HepG2 (cell line): ENCODE measurements around the gene QSOX1. TPM values are rescaled to one million over a fixed set of nuclear protein-coding genes. Genes with fewer than 3 reads are reported as not detected.

Source experiments
- CEBPB ChIP-seq: IDR thresholded peaks from 2 replicates; pipeline ENCODE4 v1.6.1; 2011; ENCODE audit warnings: low read depth, low read length, improper control_type of control experiment, borderline replicate concordance
- CENPT ChIP-seq: sonication (generic); formaldehyde crosslinking; IDR thresholded peaks from 2 replicates; pipeline ENCODE4 v1.8.0; 2022; ENCODE audit warnings: low read depth, mild to moderate bottlenecking, moderate library complexity, missing genetic modification reagents
- ERF ChIP-seq: IDR thresholded peaks from 2 replicates; pipeline ENCODE4 v1.6.1; 2018; ENCODE audit warnings: missing biosample characterization, missing genetic modification reagents
- FOXA3 ChIP-seq: IDR thresholded peaks from 2 replicates; pipeline ENCODE4 v1.6.1; 2016; ENCODE audit warnings: missing genetic modification reagents, missing compliant biosample characterization
- FOXK1 ChIP-seq: sonication (generic); formaldehyde crosslinking; IDR thresholded peaks from 2 replicates; pipeline ENCODE4 v1.4.0; 2020; ENCODE audit warnings: low read depth, missing genetic modification reagents, borderline replicate concordance
- MTF2 ChIP-seq: sonication (generic); formaldehyde crosslinking; IDR thresholded peaks from 2 replicates; pipeline ENCODE4 v1.5.0; 2020; ENCODE audit warnings: missing genetic modification reagents, borderline replicate concordance
- RAD21 ChIP-seq: fragments of 450-650 bp; formaldehyde crosslinking; IDR thresholded peaks from 2 replicates; pipeline ENCODE4 v1.5.0; 2020; ENCODE audit warnings: mild to moderate bottlenecking
- RXRB ChIP-seq: IDR thresholded peaks from 2 replicates; pipeline ENCODE4 v1.6.1; 2016; ENCODE audit warnings: borderline replicate concordance, missing genetic modification reagents, missing compliant biosample characterization
- SMAD3 ChIP-seq: sonication (generic); formaldehyde crosslinking; IDR thresholded peaks from 2 replicates; pipeline ENCODE4 v1.4.0; 2020; ENCODE audit warnings: missing genetic modification reagents
- SMC3 ChIP-seq: IDR thresholded peaks from 2 replicates; pipeline ENCODE4 v1.6.1; 2011; ENCODE audit warnings: low read length, improper control_type of control experiment
- TEAD3 ChIP-seq: optimal IDR thresholded peaks from 2 replicates; pipeline ENCODE3; 2016; ENCODE audit warnings: borderline replicate concordance
- ZNF143 ChIP-seq: sonication (generic); formaldehyde crosslinking; IDR thresholded peaks from 2 replicates; pipeline ENCODE4 v1.4.0; 2020; ENCODE audit warnings: missing genetic modification reagents
- ZNF572 ChIP-seq: sonication (generic); formaldehyde crosslinking; IDR thresholded peaks from 2 replicates; pipeline ENCODE4 v1.5.1; 2020; ENCODE audit warnings: mild to moderate bottlenecking, missing genetic modification reagents
- ZNF580 ChIP-seq: IDR thresholded peaks from 2 replicates; pipeline ENCODE4 v1.6.1; 2016; ENCODE audit warnings: low read depth, borderline replicate concordance
- ZNF614 ChIP-seq: IDR thresholded peaks from 2 replicates; pipeline ENCODE4 v1.6.1; 2018; ENCODE audit warnings: missing biosample characterization, missing genetic modification reagents, inconsistent platforms, borderline replicate concordance
- ZNF7 ChIP-seq: IDR thresholded peaks from 2 replicates; pipeline ENCODE4 v1.6.1; 2016; ENCODE audit warnings: missing biosample characterization, missing genetic modification reagents
- polyA plus RNA-seq, 8 experiments: library from polyadenylated mRNA; depleted of rRNA in 3 of 8; stranded (reverse) in 7 of 8; unstranded in 1 of 8; fragments of >200 nt; fragmentation: Illumina TruSeq in 4 of 8; extraction: Trizol in 4 of 8; gene quantifications; 2 replicates each; pipeline versions ENCODE4 v1.2.1 to v1.2.3, GENCODE V29; 2011 to 2016; ENCODE audit warnings: low read depth in 4 of 8, missing spikeins in 1 of 8, mixed read lengths in 1 of 8; ENCODE audit not compliant: insufficient read depth in 1 of 8
- total RNA-seq, 5 experiments: library from RNA; depleted of rRNA; stranded (reverse); fragments of >200 nt; fragmentation: Illumina TruSeq; extraction: Trizol; gene quantifications; 2 replicates each; pipeline ENCODE4 v1.2.3, GENCODE V29; 2016; ENCODE audit warnings: low read depth in 1 of 5
- TF ChIP-seq, protein P1 (sequence below): sonication (generic); formaldehyde crosslinking; IDR thresholded peaks from 2 replicates; pipeline ENCODE4 v1.4.0; 2020; ENCODE audit warnings: missing genetic modification reagents
- TF ChIP-seq, protein P2 (sequence below), 2 experiments: fragments of 450-650 bp in 1 of 2; sonication (generic) in 1 of 2; formaldehyde crosslinking in 1 of 2; IDR thresholded peaks; 2 replicates each; pipeline versions ENCODE4 v1.6.1 to v1.8.0; 2016 to 2022; ENCODE audit warnings: antibody characterized with exemption in 1 of 2, mild to moderate bottlenecking in 1 of 2, missing genetic modification reagents in 1 of 2

QSOX1 gene
- total and polyA plus RNA-seq, 2 of the 13 experiments (the other 11 are each of a cell fraction or from before 2014, with no cell fraction given) = 6.8 to 40.2 TPM

DNA sequence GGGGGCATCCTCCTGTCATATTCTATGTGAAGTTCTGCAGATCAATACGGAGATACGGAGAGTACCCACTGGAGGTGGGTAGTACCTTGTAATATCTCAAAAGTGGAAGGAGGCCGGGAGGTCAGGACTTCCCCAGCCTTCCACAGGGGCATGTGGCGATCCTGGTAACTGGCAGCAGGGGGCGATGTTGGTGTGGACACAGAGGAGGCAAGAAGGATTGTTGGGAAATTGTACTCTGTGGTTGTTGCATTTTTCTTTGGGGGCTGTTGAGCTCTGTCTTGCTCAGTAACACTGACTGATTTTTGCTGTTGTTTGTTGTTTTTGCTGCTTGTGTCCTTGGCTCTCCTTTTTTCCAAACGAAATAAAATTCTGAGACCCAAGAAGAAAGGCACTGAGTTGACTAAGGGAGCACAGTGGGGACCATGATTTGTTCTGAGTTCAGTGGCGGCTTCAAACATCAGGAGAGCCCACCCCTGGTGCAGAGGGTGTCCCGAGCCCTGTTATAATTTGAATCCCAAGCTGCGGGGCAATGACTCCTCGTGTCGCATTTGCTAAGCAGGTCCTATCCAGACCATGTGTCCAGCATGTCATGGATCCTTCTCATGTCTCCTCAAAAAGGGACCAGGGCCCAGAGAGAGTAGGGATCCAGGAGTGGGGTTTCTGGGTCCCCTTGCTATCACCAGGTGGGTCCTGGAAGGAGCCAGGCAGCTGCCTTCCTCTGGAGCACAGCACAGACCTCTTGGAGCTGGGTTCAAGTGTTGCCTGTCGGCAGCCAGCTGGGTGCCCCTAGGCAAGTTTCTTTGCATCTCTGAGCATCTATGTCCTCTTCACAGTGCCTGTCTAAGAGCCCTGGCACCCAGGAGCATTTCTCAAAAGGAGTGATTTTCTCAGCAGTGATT is 98.2 kb downstream of the QSOX1 start (continued):
- TF ChIP-seq RXRB (CRISPR knock-in tag) (0 out of 2 replicates have a peak, but pooled peaks have one; percentile 13), ZNF143 (0 out of 2 replicates have a peak, but pooled peaks have one; percentile 27), FOXA3 (CRISPR knock-in tag) (0 out of 2 replicates have a peak, but pooled peaks have one; percentile 34), ZNF614 (CRISPR knock-in tag) (0 out of 2 replicates have a peak, but pooled peaks have one; percentile 29), SMC3 (peak; percentile 86), SMAD3 (CRISPR knock-in tag) (no peak), ZNF572 (CRISPR knock-in tag) (peak; percentile 100), MTF2 (0 out of 2 replicates have a peak, but pooled peaks have one; percentile 53), CENPT (CRISPR knock-in tag) (no peak), ZNF7 (CRISPR knock-in tag) (no peak), TEAD3 (peak; percentile 52), ZNF580 (CRISPR knock-in tag) (peak; percentile 72; the same call in 1 of the 2 replicates), RAD21 (peak; percentile 74; the same call in 1 of the 2 replicates), ERF (CRISPR knock-in tag) (no peak), FOXK1 (0 out of 2 replicates have a peak, but pooled peaks have one; percentile 17), CEBPB (0 out of 2 replicates have a peak, but pooled peaks have one; percentile 27)
- TF ChIP-seq, protein P1, sequence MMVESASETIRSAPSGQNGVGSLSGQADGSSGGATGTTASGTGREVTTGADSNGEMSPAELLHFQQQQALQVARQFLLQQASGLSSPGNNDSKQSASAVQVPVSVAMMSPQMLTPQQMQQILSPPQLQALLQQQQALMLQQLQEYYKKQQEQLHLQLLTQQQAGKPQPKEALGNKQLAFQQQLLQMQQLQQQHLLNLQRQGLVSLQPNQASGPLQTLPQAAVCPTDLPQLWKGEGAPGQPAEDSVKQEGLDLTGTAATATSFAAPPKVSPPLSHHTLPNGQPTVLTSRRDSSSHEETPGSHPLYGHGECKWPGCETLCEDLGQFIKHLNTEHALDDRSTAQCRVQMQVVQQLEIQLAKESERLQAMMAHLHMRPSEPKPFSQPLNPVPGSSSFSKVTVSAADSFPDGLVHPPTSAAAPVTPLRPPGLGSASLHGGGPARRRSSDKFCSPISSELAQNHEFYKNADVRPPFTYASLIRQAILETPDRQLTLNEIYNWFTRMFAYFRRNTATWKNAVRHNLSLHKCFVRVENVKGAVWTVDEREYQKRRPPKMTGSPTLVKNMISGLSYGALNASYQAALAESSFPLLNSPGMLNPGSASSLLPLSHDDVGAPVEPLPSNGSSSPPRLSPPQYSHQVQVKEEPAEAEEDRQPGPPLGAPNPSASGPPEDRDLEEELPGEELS (CRISPR knock-in tag) = no peak
- TF ChIP-seq, protein P2, sequence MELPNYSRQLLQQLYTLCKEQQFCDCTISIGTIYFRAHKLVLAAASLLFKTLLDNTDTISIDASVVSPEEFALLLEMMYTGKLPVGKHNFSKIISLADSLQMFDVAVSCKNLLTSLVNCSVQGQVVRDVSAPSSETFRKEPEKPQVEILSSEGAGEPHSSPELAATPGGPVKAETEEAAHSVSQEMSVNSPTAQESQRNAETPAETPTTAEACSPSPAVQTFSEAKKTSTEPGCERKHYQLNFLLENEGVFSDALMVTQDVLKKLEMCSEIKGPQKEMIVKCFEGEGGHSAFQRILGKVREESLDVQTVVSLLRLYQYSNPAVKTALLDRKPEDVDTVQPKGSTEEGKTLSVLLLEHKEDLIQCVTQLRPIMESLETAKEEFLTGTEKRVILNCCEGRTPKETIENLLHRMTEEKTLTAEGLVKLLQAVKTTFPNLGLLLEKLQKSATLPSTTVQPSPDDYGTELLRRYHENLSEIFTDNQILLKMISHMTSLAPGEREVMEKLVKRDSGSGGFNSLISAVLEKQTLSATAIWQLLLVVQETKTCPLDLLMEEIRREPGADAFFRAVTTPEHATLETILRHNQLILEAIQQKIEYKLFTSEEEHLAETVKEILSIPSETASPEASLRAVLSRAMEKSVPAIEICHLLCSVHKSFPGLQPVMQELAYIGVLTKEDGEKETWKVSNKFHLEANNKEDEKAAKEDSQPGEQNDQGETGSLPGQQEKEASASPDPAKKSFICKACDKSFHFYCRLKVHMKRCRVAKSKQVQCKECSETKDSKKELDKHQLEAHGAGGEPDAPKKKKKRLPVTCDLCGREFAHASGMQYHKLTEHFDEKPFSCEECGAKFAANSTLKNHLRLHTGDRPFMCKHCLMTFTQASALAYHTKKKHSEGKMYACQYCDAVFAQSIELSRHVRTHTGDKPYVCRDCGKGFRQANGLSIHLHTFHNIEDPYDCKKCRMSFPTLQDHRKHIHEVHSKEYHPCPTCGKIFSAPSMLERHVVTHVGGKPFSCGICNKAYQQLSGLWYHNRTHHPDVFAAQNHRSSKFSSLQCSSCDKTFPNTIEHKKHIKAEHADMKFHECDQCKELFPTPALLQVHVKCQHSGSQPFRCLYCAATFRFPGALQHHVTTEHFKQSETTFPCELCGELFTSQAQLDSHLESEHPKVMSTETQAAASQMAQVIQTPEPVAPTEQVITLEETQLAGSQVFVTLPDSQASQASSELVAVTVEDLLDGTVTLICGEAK (IDR thresholded peaks at IDR 0.05) = no peak
- TF ChIP-seq, protein P2 (CRISPR knock-in tag; IDR thresholded peaks at IDR 0.05) = no peak
